Loucy (cell line): ENCODE measurements around the gene KATNB1.

Experiments
- CTCF ChIP-seq: fragments of 200-600 bp; sonication (generic); conservative IDR thresholded peaks from 2 replicates; pipeline ENCODE4 v1.5.1; 2014; ENCODE audit warnings: mild to moderate bottlenecking, antibody characterized with exemption, low read length
- EZH2phosphoT487 ChIP-seq: fragments of 200-600 bp; IDR thresholded peaks from 2 replicates; pipeline ENCODE4 v1.6.1; 2018; ENCODE audit warnings: antibody characterized with exemption, mild to moderate bottlenecking, moderate library complexity, borderline replicate concordance

GRCh38 chr16:57725976-57726375, 9.6 kb upstream of the KATNB1 start:
- TF ChIP-seq CTCF (no peak), EZH2phosphoT487 (no peak)
